Measurements from ENCODE around the gene NWD2.
"Not testable (repeated sequence)": the region's sequence is repeated elsewhere in the genome, so short reads cannot be mapped to it uniquely, and the experiment has no call there.

Gene NWD2

DNA sequence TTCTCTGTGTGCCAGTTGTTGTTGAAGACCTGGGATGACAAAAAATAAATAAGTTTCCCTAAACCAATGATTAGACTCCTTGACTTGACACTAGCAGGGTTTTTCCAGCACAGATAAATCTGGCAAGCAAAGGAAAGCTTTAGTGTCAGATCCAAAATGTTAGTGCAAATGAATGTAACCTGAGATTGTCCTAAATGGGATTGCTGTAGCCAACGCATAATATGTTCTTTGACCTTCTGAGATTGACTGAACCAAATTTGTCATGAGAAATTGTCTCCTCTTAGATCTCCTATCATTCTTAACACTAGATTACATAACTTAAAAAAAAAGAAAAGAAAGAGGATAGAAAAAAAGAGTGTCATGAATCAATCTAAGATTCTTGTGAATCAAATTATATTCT is 245.2 kb downstream of the NWD2 start:
- no peak for DNase-seq (ENCODE audit: extremely low read depth in 1 of 2, low read depth in 1 of 2)

- no peak for DNase-seq (ENCODE audit: extremely low read depth in 1 of 2, low read depth in 1 of 2)
Observed at GRCh38 chr4:37490391-37491347, 246.1 kb downstream of the NWD2 start.

- DNase-seq (ENCODE audit: extremely low read depth in 1 of 2, low read depth in 1 of 2), result not testable (repeated sequence)
Observed at GRCh38 chr4:37495353-37495752, 250.8 kb downstream of the NWD2 start.

Measured in activated CD8-positive, alpha-beta memory T cell treated with anti-CD3 and anti-CD28 coated beads for 1 hour (primary cell).